ENCODE measurements around the gene EFNA3.

DNA sequence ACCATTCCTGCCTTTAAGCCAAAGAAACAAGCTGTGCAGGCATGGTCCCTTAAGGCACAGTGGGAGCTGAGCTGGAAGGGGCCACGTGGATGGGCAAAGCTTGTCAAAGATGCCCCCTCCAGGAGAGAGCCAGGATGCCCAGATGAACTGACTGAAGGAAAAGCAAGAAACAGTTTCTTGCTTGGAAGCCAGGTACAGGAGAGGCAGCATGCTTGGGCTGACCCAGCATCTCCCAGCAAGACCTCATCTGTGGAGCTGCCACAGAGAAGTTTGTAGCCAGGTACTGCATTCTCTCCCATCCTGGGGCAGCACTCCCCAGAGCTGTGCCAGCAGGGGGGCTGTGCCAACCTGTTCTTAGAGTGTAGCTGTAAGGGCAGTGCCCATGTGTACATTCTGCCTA lies 55.7 kb downstream of the EFNA3 start:
- TF ChIP-seq, protein P1, sequence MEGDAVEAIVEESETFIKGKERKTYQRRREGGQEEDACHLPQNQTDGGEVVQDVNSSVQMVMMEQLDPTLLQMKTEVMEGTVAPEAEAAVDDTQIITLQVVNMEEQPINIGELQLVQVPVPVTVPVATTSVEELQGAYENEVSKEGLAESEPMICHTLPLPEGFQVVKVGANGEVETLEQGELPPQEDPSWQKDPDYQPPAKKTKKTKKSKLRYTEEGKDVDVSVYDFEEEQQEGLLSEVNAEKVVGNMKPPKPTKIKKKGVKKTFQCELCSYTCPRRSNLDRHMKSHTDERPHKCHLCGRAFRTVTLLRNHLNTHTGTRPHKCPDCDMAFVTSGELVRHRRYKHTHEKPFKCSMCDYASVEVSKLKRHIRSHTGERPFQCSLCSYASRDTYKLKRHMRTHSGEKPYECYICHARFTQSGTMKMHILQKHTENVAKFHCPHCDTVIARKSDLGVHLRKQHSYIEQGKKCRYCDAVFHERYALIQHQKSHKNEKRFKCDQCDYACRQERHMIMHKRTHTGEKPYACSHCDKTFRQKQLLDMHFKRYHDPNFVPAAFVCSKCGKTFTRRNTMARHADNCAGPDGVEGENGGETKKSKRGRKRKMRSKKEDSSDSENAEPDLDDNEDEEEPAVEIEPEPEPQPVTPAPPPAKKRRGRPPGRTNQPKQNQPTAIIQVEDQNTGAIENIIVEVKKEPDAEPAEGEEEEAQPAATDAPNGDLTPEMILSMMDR (IDR thresholded peaks at IDR 0.05; ENCODE audit: extremely low read depth in 1 of 2, insufficient read depth in 1 of 2, low read depth in 1 of 2, low read length in 2 of 2): no peak
- TF ChIP-seq POLR2A (IDR thresholded peaks at IDR 0.05; ENCODE audit: low read depth, low read length): no peak
- TF ChIP-seq JUN (IDR thresholded peaks at IDR 0.05; ENCODE audit: borderline replicate concordance, insufficient read depth, insufficient read length, low read depth): no peak
- TF ChIP-seq, protein P2, sequence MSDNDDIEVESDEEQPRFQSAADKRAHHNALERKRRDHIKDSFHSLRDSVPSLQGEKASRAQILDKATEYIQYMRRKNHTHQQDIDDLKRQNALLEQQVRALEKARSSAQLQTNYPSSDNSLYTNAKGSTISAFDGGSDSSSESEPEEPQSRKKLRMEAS (IDR thresholded peaks at IDR 0.05; ENCODE audit: insufficient read depth, insufficient read length): no peak
- TF ChIP-seq EZH2 (IDR thresholded peaks at IDR 0.05; ENCODE audit: borderline replicate concordance, low read depth, low read length, severe bottlenecking): no peak

All from endothelial cell of umbilical vein (primary cell).